ENCODE results near the gene CACNA1H. TPM values are rescaled to one million over a fixed set of nuclear protein-coding genes. Genes with fewer than 3 reads are reported as not detected.

Gene CACNA1H
- total and polyA plus RNA-seq, 2 of the 4 experiments (the other 2 are of a cell fraction) = 1.6 to 5.8 TPM

DNA sequence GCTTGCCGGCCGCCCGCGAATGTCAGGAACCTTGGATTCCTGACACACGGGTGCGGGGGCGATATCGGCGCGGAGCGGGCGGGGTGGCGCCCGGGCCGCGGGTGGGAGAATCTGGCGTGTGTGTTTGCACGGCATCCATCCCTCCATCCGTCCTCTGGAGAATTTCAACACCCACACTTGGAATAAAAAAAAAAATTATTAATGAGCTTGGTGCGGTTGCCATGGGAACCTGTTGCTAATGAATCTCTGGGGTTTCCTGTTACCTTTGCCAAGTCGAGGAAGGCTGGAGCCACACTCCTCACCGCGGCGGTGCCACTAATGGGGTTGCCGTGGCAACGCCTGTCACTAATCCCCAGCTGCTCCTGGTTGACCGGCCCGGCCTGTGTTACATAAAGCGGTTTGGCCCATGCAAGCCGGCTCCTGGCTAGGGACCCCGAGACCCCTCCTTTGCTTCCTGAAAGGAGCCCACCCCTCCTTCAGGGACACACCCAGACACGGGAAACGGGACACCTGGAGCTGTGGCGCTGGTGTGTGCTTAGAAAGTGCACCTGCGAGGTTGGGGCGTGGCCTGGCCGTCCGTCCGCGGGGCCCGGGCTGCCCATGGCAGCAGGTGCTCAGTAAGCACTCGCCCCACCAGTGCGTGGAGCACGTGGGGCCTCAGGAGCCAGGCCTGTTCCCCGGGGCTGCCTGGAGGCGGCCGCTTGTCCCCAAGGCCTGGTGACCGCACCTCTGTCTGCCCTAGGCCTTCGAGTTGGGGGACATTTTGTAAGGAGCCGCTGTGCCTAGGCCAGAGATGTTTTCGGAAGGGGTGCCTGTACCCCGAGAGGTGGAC lies 14.6 kb downstream of the CACNA1H start:
- DNase-seq = no peak
- Histone ChIP-seq H3K4me2 (ENCODE audit: low read depth, low read length) (no peak overlapping the region), H2AK9ac (replicated peaks; ENCODE audit: low read depth, low read length, poor library complexity) (no peak overlapping the region), H3K4me1 (ENCODE audit: control insufficient read depth, insufficient read depth, low read length) (peaks cover 14% of the 10 kb centered on the region), H3K79me1 (ENCODE audit: low read depth in 1 of 2, low read length in 2 of 2) (no peaks in the 10 kb centered on the region), H4K8ac (ENCODE audit: low read depth in 2 of 2, low read length in 2 of 2) (no peak overlapping the region), H3K56ac (ENCODE audit: extremely low read depth, insufficient read depth, low read length) (no peak overlapping the region), H4K20me1 (ENCODE audit: insufficient read depth, low read length) (peaks cover 15% of the 10 kb centered on the region), H3K4ac (ENCODE audit: low read depth, low read length) (no peak overlapping the region), H4K91ac (ENCODE audit: insufficient read depth, low read depth, low read length) (no peak overlapping the region), H4K5ac (ENCODE audit: low read depth, low read length) (no peak overlapping the region), H2BK15ac (ENCODE audit: low read depth, low read length) (no peak overlapping the region), H2AK5ac (ENCODE audit: low read depth, low read length) (no peak overlapping the region), H3K27ac (ENCODE audit: insufficient read depth, low read length) (no peak overlapping the region), H2BK20ac (ENCODE audit: low read depth, low read length) (no peak overlapping the region), H2BK5ac (ENCODE audit: low read depth, low read length, poor library complexity, severe bottlenecking) (no peak overlapping the region), H3K36me3 (ENCODE audit: control insufficient read depth, insufficient read depth, low read length) (no peaks in the 10 kb centered on the region), H3K4me3 (ENCODE audit: insufficient read depth, low read depth, low read length) (no peak overlapping the region), H2BK120ac (ENCODE audit: low read depth, low read length) (no peak overlapping the region), H2AFZ (replicated peaks; ENCODE audit: low read length, poor library complexity) (no peak overlapping the region), H3K23ac (ENCODE audit: low read depth, low read length) (no peak overlapping the region), H3K9me3 (ENCODE audit: control insufficient read depth, insufficient read depth, low read length) (no peaks in the 10 kb centered on the region), H3K18ac (ENCODE audit: low read depth, low read length) (no peak overlapping the region), H3K9me1 (ENCODE audit: insufficient read depth, low read length) (no peaks in the 10 kb centered on the region), H3K14ac (replicated peaks; ENCODE audit: low read depth, low read length) (no peak overlapping the region), H3K9ac (ENCODE audit: low read depth, low read length) (no peak overlapping the region), H3K27me3 (ENCODE audit: control insufficient read depth, insufficient read depth, low read length) (no peaks in the 10 kb centered on the region; the same call in 1 of the 2 replicates)
- intact Hi-C loops (cut with micrococcal nuclease) = no loop called here
- CTCF ChIA-PET = no interaction called here
- no peak for TF ChIP-seq POLR2A (IDR thresholded peaks at IDR 0.05; ENCODE audit: low read depth, low read length)
- TF ChIP-seq, protein P1, sequence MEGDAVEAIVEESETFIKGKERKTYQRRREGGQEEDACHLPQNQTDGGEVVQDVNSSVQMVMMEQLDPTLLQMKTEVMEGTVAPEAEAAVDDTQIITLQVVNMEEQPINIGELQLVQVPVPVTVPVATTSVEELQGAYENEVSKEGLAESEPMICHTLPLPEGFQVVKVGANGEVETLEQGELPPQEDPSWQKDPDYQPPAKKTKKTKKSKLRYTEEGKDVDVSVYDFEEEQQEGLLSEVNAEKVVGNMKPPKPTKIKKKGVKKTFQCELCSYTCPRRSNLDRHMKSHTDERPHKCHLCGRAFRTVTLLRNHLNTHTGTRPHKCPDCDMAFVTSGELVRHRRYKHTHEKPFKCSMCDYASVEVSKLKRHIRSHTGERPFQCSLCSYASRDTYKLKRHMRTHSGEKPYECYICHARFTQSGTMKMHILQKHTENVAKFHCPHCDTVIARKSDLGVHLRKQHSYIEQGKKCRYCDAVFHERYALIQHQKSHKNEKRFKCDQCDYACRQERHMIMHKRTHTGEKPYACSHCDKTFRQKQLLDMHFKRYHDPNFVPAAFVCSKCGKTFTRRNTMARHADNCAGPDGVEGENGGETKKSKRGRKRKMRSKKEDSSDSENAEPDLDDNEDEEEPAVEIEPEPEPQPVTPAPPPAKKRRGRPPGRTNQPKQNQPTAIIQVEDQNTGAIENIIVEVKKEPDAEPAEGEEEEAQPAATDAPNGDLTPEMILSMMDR (conservative IDR thresholded peaks at IDR 0.05; ENCODE audit: low read depth, low read length) = no peak
- TF ChIP-seq MAFK (IDR thresholded peaks at IDR 0.05; ENCODE audit: low read depth, low read length) = no peak
- no peak for TF ChIP-seq NFE2L2 (IDR thresholded peaks at IDR 0.05; ENCODE audit: low read depth, low read length)
- TF ChIP-seq, protein P2, sequence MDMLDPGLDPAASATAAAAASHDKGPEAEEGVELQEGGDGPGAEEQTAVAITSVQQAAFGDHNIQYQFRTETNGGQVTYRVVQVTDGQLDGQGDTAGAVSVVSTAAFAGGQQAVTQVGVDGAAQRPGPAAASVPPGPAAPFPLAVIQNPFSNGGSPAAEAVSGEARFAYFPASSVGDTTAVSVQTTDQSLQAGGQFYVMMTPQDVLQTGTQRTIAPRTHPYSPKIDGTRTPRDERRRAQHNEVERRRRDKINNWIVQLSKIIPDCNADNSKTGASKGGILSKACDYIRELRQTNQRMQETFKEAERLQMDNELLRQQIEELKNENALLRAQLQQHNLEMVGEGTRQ (IDR thresholded peaks at IDR 0.05; ENCODE audit: low read depth, low read length) = no peak
- TF ChIP-seq CEBPB (IDR thresholded peaks at IDR 0.05; ENCODE audit: low read depth, low read length) = no peak
- TF ChIP-seq, protein P3, sequence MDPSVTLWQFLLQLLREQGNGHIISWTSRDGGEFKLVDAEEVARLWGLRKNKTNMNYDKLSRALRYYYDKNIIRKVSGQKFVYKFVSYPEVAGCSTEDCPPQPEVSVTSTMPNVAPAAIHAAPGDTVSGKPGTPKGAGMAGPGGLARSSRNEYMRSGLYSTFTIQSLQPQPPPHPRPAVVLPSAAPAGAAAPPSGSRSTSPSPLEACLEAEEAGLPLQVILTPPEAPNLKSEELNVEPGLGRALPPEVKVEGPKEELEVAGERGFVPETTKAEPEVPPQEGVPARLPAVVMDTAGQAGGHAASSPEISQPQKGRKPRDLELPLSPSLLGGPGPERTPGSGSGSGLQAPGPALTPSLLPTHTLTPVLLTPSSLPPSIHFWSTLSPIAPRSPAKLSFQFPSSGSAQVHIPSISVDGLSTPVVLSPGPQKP (IDR thresholded peaks at IDR 0.05; ENCODE audit: borderline replicate concordance, low read depth, low read length) = no peak
- no peak for TF ChIP-seq RAD21 (IDR thresholded peaks at IDR 0.05; ENCODE audit: low read length)
- no peak for TF ChIP-seq BHLHE40 (IDR thresholded peaks at IDR 0.05; ENCODE audit: low read depth, low read length)
- no peak for TF ChIP-seq FOS (IDR thresholded peaks at IDR 0.05; ENCODE audit: low read depth, low read length)
- POLR2A ChIA-PET (ENCODE audit: unreplicated experiment) = no interaction called here
- in situ Hi-C loops (cut with MboI; ENCODE audit: low sequenced_read_pairs) = no loop called here
- no TSS peak for BruUV-seq (replicated peaks)
- dilution Hi-C loops (cut with HindIII; ENCODE audit: low sequenced_read_pairs, unreplicated experiment) = no loop called here
- WGBS, 2 experiments (ENCODE audit: extremely low coverage in 2 of 2, insufficient read length in 1 of 2) = 86% methylated on average over 14 of the region's 52 CpGs; no CpG with 5 or more reads in 1 of the 2 experiments
- ATAC-seq (ENCODE audit: low read depth) = no peak
